ENCODE measurements around the gene KIF1B. TPM values are rescaled to one million over a fixed set of nuclear protein-coding genes. Genes with fewer than 3 reads are reported as not detected.
A peak's percentile ranks its signal among the peaks of the same experiment; 100 is the strongest.

The KIF1B gene, protein sequence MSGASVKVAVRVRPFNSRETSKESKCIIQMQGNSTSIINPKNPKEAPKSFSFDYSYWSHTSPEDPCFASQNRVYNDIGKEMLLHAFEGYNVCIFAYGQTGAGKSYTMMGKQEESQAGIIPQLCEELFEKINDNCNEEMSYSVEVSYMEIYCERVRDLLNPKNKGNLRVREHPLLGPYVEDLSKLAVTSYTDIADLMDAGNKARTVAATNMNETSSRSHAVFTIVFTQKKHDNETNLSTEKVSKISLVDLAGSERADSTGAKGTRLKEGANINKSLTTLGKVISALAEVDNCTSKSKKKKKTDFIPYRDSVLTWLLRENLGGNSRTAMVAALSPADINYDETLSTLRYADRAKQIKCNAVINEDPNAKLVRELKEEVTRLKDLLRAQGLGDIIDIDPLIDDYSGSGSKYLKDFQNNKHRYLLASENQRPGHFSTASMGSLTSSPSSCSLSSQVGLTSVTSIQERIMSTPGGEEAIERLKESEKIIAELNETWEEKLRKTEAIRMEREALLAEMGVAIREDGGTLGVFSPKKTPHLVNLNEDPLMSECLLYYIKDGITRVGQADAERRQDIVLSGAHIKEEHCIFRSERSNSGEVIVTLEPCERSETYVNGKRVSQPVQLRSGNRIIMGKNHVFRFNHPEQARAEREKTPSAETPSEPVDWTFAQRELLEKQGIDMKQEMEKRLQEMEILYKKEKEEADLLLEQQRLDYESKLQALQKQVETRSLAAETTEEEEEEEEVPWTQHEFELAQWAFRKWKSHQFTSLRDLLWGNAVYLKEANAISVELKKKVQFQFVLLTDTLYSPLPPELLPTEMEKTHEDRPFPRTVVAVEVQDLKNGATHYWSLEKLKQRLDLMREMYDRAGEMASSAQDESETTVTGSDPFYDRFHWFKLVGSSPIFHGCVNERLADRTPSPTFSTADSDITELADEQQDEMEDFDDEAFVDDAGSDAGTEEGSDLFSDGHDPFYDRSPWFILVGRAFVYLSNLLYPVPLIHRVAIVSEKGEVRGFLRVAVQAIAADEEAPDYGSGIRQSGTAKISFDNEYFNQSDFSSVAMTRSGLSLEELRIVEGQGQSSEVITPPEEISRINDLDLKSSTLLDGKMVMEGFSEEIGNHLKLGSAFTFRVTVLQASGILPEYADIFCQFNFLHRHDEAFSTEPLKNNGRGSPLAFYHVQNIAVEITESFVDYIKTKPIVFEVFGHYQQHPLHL (N-terminal part only)
- 10 to 100 TPM; 47.9 to 79.4 TPM for total RNA-seq
- long read RNA-seq, donor 1, full-length matches to known transcripts, result 3 of 10 reads
- long read RNA-seq, donor 1, partial matches to known transcripts, result 3 of 10 reads
- long read RNA-seq, donor 1, other reads (novel, unspliced or antisense), result 4 of 10 reads
- long read RNA-seq, donor 2, full-length matches to known transcripts, result 1 of 22 reads
- long read RNA-seq, donor 2, partial matches to known transcripts, result 17 of 22 reads
- long read RNA-seq, donor 2, other reads (novel, unspliced or antisense), result 4 of 22 reads

DNA sequence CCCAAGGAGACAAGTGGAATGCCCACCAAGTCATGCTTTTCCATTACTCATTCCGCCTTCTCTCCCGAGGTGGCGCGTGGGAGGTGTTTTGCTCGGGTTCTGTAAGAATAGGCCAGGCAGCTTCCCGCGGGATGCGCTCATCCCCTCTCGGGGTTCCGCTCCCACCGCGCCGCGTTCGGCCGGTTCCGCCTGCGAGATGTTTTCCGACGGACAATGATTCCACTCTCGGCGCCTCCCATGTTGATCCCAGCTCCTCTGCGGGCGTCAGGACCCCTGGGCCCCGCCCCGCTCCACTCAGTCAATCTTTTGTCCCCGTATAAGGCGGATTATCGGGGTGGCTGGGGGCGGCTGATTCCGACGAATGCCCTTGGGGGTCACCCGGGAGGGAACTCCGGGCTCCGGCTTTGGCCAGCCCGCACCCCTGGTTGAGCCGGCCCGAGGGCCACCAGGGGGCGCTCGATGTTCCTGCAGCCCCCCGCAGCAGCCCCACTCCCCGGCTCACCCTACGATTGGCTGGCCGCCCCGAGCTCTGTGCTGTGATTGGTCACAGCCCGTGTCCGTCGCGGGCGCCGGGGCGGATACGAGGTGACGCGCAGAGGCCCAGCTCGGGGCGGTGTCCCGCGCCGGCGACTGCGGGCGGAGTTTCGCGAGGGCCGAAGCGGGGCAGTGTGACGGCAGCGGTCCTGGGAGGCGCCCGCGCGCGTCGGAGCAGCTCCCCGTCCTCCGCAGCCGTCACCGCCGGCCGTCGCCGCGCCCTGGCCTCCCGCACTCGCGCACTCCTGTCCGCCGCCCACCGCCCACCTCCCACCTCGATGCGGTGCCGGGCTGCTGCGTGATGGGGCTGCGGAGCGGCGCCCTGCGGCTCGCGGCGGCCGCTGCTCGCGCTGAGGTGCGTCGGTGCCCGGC is at the start of gene KIF1B:
KIF1B (plus strand) TSS at position 666 of the 906 bp plus-strand sequence. CDS start 21,759 bp downstream, outside the sequence.
- intact Hi-C loops (cut with DNase I), result no loop called here
- peak; percentile 100 for DNase-seq (ENCODE audit: low spot score)

DNA sequence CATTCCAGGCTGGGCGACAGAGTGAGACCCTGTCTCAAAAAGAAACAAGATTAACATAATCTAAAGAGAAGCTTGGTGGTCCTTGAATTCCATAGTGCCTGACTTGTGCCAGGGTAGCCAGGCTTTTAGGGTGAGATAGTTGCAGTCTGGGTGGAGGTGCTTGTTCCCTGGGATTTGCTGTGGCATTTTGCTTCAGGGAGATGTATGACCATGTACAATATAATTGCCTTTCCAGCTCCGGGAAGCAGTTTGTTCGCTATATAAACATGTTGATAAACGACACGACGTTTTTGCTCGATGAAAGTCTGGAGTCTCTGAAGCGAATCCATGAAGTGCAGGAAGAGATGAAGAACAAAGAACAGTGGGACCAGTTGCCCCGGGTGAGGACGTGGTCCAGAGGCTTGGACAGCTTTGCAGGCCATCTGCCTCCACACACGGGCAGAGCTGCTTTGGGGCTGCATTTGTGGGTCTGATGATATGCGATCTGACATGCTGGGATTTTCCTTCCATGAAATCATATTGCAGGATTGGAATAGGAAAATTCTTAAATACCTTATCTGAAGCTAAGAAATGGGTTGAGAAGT is 49.4 kb upstream of the KIF1B start:
- DNase-seq (ENCODE audit: low spot score), result no peak
- intact Hi-C loops (cut with DNase I), result no loop called here

DNA sequence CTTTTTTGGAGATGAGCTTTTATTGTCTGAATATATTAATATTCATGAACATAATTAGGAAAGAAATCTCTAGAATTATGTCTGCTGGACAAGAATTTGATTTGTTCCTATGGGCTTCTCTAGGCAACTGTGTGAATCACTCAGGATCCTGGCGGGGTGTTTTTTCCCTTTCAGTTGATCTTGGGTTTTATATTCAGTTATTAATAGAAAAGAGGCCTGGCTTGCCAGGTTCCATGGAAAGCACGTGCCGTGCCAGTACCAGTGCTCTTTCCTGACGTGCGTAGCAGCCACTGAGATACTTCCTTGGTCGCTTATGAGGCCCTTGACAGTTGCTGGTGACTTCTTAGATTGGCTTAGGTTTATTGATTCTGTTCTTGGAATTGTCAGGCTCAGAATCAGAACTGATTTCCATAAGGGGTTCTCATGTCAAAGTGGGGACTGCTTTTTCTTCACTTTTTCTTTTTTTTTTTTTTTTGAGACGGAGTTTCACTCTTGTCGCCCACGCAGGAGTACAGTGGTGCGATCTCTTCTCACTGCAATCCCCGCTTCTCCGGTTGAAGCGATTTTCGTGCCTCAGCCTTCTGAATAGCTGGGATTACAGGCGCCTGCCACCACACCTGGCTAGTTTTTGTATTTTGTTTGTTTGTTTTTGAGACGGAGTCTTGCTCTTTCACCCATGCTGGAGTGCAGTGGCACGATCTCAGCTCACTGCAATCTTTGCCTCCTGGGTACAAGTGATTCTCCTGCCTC is 48.7 kb upstream of the KIF1B start:
- DNase-seq (ENCODE audit: low spot score), result no peak

DNA sequence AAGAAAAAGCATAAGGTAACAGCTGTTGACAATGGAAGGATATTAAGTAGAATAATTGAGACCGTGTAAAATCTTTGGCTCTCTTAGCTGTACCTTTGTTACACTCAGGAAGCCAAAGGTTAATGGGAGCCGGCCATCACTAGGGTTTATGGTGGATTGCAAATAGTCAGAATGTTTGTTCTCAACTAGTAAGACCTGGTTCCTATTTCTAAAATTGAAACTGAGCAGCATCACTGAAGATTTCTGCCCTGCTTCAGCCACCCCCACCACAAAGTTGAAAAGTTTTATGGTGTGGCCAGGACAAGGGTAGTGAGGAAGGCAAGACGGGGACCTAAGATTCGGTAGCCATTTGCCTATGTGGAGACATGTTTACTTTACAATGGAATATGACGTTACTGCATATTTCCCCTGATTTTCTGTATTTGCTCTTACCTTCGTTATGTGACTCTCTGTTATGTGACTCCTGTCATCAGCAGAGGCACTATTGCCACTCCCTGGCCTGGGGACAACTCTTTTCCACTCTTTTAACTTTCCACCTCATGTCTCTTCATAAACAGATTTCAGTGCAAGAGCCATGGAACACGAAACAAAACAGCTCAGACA is 41.4 kb upstream of the KIF1B start:
- intact Hi-C loops (cut with DNase I), result no loop called here

More for the DNA sequence above, 48.7 kb upstream of the KIF1B start:
- intact Hi-C loops (cut with DNase I), result no loop called here

DNA sequence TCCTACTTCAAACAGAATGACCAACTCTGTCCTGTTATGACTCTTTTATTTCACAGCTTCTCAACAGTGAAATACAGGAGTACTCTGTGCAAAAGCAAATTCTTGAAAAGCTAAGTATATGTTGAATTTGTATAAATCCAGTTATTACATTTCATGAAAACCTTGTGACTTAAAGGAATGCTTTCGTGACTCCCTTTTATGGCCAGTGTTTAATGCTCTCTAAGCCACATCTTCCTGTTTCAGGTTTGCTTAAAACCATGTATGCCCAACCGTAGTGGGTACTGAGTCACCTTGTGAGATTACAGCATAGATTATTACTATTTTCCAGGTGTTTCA is 40.2 kb upstream of the KIF1B start:
- no peak for DNase-seq (ENCODE audit: low spot score)
- intact Hi-C loops (cut with DNase I), result no loop called here

More for the DNA sequence above, 41.4 kb upstream of the KIF1B start:
- DNase-seq (ENCODE audit: low spot score), result no peak

DNA sequence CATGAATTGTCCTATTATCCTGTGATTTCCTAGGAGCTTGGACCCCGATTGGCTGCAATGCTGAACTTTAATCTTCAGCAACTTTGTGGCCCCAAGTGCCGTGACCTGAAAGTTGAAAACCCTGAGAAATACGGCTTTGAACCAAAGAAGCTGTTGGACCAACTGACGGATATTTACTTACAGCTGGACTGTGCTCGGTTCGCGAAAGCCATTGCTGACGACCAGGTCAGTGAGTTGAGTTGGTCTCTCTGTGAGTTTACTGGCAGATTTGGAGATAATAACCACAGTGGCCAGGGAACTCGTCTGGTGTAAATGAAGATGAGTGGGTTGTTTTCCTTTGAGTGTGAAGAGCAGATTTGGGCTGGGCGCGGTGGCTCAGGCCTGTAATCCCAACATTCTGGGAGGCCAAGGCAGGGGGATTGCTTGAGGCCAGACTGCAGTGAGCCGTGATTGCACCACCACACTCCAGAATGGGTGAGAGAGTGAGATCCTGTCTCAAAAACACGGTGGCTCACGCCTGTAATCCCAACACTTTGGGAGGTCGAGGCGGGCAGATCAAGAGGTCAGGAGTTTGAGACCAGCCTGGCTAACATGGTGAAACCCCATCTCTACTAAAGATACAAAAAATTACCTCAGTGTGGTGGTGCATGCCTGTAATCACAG is 39.1 kb upstream of the KIF1B start:
- DNase-seq (ENCODE audit: low spot score), result no peak
- intact Hi-C loops (cut with DNase I), result no loop called here

DNA sequence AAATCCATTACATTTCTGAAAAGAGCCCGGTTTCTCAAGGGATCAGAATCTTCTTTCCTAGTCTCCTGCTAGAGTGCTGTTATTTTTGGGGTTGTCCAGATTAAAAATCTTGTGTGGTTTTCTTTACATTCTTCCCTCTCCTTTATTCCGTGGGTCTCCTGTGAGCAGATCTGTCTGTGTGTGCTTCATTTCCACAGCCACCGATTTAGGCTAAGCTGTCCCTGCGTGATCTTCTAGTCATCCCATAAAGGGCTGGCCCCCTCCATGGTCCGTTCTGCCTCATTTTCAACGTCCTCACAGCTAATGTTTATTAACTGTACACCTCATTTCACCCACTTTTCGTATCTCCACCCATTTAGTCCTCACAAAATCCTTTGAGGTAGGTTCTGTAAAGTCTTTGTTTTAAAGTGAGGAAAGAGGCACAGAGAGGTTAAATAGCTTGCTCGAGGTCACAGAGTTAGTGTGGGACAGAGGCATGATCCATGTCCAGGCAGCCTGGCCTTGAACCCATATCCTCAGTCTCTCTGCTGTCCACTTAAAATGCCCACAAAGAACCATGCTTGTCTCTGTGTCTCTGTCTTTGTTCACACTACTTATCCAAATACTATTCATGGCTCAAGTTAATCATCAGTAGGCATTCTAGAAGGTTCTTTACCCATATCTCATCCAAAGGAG is 38.2 kb upstream of the KIF1B start:
- no peak for DNase-seq (ENCODE audit: low spot score)
- intact Hi-C loops (cut with DNase I), result no loop called here

DNA sequence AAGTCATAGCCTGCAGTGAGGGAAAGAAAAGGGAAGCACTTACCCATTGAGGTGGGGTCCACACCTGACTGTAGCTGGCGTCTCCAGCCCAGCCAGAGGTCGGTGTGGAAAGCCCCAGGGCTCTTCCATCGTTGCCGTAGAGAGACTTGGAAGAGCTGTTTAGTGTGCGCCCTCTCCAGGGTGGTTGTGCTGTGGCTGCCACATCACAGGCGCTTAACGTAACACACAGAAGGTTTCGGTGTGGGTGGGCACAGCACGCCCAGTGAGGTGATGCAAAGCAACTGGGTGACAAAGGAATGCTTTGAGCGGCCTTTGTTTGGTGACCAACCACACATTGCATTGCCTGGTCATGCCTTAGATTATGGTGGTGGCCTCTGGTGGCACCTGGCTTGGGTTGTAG is 36.8 kb upstream of the KIF1B start:
- no peak for DNase-seq (ENCODE audit: low spot score)
- intact Hi-C loops (cut with DNase I), result no loop called here

DNA sequence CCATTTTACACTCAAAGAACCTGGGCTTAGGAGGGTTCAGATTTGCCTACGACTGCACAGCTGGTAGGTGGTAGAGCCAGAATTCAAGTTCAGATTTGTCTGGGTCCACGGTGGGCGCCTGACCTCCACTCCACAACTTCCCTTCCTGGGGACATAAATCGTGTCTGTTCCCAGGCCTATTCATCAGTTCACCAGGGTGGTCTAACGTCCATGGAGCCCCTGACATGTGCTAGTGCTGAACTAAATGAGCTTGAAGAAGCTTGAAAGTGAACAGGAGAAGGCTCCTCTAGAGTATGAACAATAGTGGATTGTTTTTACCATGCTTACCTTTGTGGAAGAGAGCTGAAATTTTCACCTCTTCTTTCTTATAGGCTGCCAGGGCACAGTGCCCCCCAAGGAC is 32.5 kb upstream of the KIF1B start:
- intact Hi-C loops (cut with DNase I), result no loop called here
- peak; percentile 12 for DNase-seq (ENCODE audit: low spot score)

DNA sequence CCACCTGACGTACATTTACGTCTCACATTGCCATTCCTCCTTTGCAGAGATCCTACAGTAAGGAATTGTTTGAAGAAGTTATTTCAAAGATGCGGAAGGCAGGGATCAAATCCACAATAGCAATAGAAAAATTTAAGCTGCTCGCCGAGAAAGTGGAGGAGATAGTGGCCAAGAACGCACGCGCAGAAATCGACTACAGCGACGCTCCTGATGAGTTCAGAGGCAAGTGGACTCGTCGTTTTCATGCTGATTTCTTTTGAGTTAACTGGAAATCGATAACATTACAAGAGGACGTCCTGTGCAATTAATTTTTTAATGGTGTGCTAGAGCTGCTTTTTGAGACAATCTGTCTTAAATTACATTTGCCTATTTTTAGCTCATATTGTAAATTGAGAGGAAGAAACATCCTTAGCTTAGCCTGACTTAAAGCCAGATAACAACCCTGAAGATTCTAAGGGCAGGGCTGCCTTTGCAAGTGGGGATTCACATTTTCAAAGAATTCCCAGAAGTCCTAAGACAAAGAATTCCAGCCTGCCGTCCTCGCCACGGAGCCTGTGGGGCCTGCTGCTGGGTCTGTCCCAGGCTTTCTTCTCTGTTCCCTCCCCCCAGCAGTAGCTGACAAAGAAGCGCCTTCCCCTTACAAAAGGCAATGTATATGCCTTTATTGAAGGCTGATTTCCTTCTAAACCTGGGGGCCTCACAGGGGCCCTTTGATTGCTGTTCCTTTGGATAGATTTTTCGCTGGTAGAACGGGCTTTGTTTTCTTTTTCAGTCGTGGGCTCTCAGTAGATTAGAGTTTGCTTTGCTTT is 31.6 kb upstream of the KIF1B start:
- DNase-seq (ENCODE audit: low spot score), result no peak
- intact Hi-C loops (cut with DNase I), result no loop called here

DNA sequence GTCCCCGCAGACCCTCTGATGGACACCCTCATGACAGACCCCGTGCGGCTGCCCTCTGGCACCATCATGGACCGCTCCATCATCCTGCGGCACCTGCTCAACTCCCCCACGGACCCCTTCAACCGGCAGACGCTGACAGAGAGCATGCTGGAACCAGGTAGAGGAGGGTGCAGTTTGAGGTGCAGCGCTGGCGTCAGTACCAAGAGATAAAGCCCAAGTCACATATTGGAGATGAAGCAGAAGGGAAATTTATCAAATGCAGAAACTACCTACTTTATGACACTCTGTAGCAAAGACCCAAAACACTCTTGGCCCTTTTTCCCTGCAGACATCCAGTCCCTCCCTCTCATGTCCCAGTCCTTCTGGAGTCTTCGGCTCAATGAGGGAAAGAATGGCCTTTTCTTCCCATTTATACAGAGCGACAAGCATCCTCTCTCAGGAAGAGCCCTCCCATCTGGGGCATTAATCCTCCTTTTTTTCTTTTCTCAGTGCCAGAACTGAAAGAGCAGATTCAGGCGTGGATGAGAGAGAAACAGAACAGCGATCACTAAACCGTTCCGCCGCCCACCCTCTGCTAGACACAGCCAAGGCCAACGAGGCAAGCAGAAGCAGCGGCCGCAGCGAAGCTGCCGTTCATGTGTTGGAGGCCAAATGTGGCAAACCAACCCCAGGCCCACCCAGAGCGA is 30.8 kb upstream of the KIF1B start:
- intact Hi-C loops (cut with DNase I), result no loop called here
- peak; percentile 73 for DNase-seq (ENCODE audit: low spot score)

DNA sequence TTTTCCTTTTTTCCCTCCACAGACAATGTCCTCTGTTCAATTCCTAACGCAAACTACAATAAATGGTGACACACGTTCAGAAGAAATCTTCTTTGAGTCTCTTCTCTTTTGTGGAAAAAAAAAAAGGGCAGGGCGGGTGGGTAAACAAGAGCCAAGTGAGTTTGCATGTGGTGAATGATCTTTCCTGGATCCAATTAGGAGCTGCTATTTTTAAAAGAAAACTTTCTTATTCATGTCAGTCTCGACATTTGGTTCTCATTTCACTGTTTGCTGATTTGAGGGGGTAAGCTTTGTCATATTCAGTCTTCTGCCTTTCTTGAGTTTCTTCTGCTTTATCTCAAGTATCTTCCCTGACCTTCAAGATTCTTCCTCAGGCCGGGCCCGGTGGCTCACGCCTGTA is 29.2 kb upstream of the KIF1B start:
- DNase-seq (ENCODE audit: low spot score), result peak; percentile 36
- intact Hi-C loops (cut with DNase I), result no loop called here

DNA sequence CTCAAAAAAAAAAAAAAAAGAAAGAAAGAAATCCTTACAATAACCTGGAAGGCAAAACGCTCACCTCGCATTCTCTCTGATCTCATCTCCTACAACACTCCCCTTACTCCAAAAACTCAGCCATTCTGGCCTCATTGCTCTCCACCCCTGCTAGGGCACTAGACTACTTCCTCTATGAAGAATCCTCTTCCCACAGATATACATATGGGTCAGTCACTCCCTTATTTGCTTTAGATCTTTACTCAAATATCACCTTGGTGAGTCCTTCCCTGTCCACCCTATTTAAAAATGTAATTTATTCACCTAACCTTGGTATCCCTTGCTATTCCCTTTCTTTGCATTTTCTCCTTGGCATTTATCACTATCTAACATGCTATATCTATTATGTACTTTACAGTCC is 24.6 kb upstream of the KIF1B start:
- intact Hi-C loops (cut with DNase I), result no loop called here
- DNase-seq (ENCODE audit: low spot score), result no peak

DNA sequence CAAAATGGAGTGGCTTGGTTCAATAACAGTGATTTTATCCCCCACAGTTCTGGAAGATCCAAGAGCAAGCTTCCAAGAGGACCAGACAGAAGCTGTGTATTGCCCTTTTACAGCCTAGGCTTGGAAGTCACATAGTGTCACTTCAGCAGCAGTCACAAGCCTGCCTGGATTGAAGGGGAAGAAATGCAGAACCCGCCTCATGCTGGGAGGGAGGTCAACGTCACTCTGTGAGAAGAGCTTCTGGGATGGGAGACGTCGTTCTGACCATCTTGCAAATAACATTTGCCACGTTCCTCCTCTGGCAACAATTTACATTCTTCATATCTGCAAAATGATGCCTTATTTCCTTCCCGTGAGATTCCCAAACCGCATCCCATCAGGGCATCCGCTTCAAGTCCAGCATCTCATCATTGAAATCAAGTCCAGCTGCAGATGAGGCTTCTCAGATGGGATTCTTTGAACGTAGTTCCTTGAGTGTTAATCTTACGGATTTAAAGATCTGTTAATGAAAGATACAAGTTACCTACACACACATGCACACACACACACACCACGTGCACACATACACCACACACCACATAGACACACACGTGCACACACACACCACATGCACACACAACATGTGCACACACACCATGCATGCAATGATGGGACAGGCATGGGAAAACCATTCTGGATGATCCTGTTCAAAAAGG is 23.9 kb upstream of the KIF1B start:
- intact Hi-C loops (cut with DNase I), result no loop called here
- peak; percentile 10 for DNase-seq (ENCODE audit: low spot score)
